Measurements from ENCODE around the gene MOG. TPM values are rescaled to one million over a fixed set of nuclear protein-coding genes. Genes with fewer than 3 reads are reported as not detected.

MOG gene
- total RNA-seq, 1 donor from 2014 or later, result not detected

- Histone ChIP-seq H3K36me3 (peaks cover 6% of the 10 kb centered on the region), H3K27me3 (no peaks in the 10 kb centered on the region), H3K9me3 (no peaks in the 10 kb centered on the region), H3K27ac (no peak overlapping the region), H3K4me1 (peaks cover 16% of the 10 kb centered on the region), H3K4me3 (no peak overlapping the region)
- ATAC-seq (no peak), DNase-seq (no peak)
- TF ChIP-seq CTCF (IDR thresholded peaks at IDR 0.05), result peak; percentile 9
- intact Hi-C loops (cut with DNase I), result no loop called here
Observed at GRCh38 chr6:29720863-29721262, 64.0 kb downstream of the MOG start.

Other genes starting within 250 kb of the MOG start
- gene OR12D1, start 242.2 kb upstream of the MOG start, total RNA-seq, result not detected
- gene OR10C1, start 217.8 kb upstream of the MOG start, total RNA-seq, result not detected
- not detected for gene OR11A1, start 200.0 kb upstream of the MOG start, total RNA-seq
- gene OR2H1, start 199.9 kb upstream of the MOG start, total RNA-seq, result not detected
- gene MAS1L, start 169.1 kb upstream of the MOG start, total RNA-seq, result 0.64 TPM
- gene UBD, start 97.4 kb upstream of the MOG start, total RNA-seq, result 1.1 TPM
- gene OR2H2, start 72.0 kb upstream of the MOG start, total RNA-seq, result not detected
- 40.1 TPM for gene GABBR1, start 23.9 kb upstream of the MOG start, total RNA-seq
- gene ZFP57, start 24.1 kb downstream of the MOG start, total RNA-seq, result not detected
- 157 TPM for gene HLA-F, start 66.3 kb downstream of the MOG start, total RNA-seq
- 1.6 TPM for gene HLA-G, start 170.7 kb downstream of the MOG start, total RNA-seq

Measured in upper lobe of right lung (tissue), 1 donor.